Retinal pigment epithelial cell (primary cell): ENCODE results near the gene HSPBAP1.
"Not testable (repeated sequence)": the region's sequence is repeated elsewhere in the genome, so short reads cannot be mapped to it uniquely, and the experiment has no call there.

Source experiments
- DNase-seq: peaks from one replicate; pipeline ENCODE4 v3.0.0-alpha.2; 2010; ENCODE audit warnings: low read depth
- H3K4me3 ChIP-seq: 2 replicates; pipeline ENCODE4 v1.5.1; 2011; ENCODE audit warnings: mild to moderate bottlenecking, low read length, control low read depth, moderate library complexity
- TF ChIP-seq, protein P1 (sequence below): conservative IDR thresholded peaks from 2 replicates; pipeline ENCODE4 v1.5.1; 2011; ENCODE audit warnings: low read depth, low read length, control low read depth, inconsistent platforms

Gene HSPBAP1

GRCh38 chr3:122758877-122759560 lies 34.6 kb downstream of the HSPBAP1 start:
- TF ChIP-seq, protein P1, sequence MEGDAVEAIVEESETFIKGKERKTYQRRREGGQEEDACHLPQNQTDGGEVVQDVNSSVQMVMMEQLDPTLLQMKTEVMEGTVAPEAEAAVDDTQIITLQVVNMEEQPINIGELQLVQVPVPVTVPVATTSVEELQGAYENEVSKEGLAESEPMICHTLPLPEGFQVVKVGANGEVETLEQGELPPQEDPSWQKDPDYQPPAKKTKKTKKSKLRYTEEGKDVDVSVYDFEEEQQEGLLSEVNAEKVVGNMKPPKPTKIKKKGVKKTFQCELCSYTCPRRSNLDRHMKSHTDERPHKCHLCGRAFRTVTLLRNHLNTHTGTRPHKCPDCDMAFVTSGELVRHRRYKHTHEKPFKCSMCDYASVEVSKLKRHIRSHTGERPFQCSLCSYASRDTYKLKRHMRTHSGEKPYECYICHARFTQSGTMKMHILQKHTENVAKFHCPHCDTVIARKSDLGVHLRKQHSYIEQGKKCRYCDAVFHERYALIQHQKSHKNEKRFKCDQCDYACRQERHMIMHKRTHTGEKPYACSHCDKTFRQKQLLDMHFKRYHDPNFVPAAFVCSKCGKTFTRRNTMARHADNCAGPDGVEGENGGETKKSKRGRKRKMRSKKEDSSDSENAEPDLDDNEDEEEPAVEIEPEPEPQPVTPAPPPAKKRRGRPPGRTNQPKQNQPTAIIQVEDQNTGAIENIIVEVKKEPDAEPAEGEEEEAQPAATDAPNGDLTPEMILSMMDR, result no peak
- no peak overlapping the region for H3K4me3 ChIP-seq
- DNase-seq, result no peak

- TF ChIP-seq, protein P1, result no peak
- no peak for DNase-seq
- H3K4me3 ChIP-seq, result no peak overlapping the region
Measured at GRCh38 chr3:122755491-122755890, 38.1 kb downstream of the HSPBAP1 start.

- TF ChIP-seq, protein P1, result peak; percentile 84
- DNase-seq, result no peak
- no peak overlapping the region for H3K4me3 ChIP-seq
Measured at GRCh38 chr3:122754929-122755328, 38.7 kb downstream of the HSPBAP1 start.

DNA sequence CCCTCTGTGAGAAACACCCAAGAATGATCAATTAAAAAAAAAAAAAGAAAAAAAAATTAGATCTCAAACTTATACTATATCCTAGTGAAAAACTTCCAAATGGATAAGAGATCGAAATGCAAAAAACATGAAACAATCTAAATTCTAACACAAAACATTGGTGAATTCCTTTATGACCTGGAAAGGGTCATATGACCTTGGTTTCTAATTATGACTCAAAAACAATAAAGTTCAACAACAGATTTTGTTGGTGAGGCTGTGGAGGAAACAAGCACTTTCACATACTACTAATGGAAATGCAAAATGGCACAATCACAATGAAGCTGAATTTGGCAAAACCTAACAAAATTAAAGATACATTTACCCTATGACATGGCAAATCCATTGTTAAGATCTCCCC lies 45.3 kb downstream of the HSPBAP1 start:
- TF ChIP-seq, protein P1, result no peak
- no peak for DNase-seq
- H3K4me3 ChIP-seq, result no peak overlapping the region

DNA sequence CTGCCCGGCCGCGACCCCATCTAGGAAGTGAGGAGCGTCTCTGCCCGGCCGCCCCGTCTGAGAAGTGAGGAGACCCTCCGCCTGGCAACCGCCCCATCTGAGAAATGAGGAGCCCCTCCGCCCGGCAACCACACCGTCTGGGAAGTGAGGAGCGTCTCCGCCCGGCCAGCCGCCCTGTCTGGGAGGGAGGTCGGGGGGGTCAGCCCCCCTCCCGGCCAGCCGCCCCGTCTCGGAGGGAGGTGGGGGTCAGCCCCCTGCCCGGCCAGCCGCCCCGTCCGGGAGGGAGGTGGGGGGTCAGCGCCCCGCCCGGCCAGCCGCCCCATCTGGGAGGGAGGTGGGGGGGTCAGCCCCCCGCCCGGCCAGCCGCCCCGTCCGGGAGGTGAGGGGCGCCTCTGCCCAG lies 46.3 kb downstream of the HSPBAP1 start:
- not testable (repeated sequence) for H3K4me3 ChIP-seq, DNase-seq

DNA sequence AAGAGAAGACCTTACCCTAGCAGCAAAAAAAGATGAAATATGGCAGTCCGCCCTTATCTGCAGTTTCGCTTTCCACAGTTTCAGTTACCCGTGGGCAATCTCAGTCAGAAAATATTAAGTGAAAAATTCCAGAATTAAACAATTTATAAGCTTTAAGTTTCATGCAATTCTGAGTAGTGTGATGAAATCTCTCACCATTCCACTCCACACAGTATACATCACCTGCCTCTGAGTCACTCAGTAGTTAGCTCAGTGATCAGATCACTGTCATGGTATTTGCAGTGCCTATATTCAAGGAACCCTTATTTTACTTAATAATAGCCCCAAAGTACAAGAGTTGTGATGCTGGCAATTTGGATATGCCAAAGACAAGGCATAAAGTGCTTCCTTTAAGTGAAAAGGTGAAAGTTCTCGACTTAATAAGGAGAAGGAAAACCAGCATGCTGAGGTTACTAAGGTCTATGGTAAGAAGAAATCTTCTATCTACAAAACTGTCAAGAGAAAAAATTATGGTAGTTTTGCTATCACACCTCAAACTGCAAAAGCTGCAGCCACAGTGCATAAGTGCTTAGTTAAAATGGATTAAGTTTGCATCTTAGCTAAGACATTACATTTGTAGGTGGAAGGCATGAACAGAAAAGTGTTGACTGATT lies 48.1 kb downstream of the HSPBAP1 start:
- H3K4me3 ChIP-seq, result no peak overlapping the region
- TF ChIP-seq, protein P1, result no peak
- DNase-seq, result peak; percentile 72

- H3K4me3 ChIP-seq, result no peak overlapping the region
- TF ChIP-seq, protein P1, result no peak
- DNase-seq, result no peak
Measured at GRCh38 chr3:122743581-122744120, 50.0 kb downstream of the HSPBAP1 start.
